Peyer's patch (tissue), 4 donors: ENCODE data around the gene CD70.
"Not testable (repeated sequence)": the region's sequence is repeated elsewhere in the genome, so short reads cannot be mapped to it uniquely, and the experiment has no call there.

Experiments
- POLR2A ChIP-seq, 2 donors: fragments of 450-650 bp; IDR thresholded peaks; one replicate each; pipeline ENCODE4 v1.5.1; 2017; ENCODE audit warnings: antibody characterized with exemption in 2 of 2, mild to moderate bottlenecking in 2 of 2, moderate library complexity in 2 of 2
- TF ChIP-seq, protein P1 (sequence below), 6 experiments: fragments of 450-650 bp in 4 of 6; fragments of 200-600 bp in 2 of 6; sonication (generic) in 1 of 6; IDR thresholded peaks; one replicate each; pipeline ENCODE4 v1.5.1; 2017 to 2019; ENCODE audit warnings: antibody characterized with exemption in 6 of 6, mild to moderate bottlenecking in 3 of 6, moderate library complexity in 1 of 6

DNA sequence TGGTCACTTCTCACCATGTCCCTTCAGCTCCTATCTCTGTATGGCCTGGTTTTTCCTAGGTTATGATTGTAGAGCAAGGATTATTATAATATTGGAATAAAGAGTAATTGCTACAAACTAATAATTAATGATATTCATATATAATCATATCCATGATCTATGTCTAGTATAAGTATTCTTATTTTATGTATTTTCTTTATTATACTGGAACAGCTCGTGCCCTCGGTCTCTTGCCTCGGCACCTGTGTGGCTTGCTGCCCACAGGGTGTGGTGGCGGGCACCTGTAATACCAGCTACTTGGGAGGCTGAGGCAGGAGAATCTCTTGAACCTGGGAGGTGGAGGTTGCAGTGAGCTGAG lies 42.5 kb upstream of the CD70 start:
- TF ChIP-seq, protein P1, sequence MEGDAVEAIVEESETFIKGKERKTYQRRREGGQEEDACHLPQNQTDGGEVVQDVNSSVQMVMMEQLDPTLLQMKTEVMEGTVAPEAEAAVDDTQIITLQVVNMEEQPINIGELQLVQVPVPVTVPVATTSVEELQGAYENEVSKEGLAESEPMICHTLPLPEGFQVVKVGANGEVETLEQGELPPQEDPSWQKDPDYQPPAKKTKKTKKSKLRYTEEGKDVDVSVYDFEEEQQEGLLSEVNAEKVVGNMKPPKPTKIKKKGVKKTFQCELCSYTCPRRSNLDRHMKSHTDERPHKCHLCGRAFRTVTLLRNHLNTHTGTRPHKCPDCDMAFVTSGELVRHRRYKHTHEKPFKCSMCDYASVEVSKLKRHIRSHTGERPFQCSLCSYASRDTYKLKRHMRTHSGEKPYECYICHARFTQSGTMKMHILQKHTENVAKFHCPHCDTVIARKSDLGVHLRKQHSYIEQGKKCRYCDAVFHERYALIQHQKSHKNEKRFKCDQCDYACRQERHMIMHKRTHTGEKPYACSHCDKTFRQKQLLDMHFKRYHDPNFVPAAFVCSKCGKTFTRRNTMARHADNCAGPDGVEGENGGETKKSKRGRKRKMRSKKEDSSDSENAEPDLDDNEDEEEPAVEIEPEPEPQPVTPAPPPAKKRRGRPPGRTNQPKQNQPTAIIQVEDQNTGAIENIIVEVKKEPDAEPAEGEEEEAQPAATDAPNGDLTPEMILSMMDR (IDR thresholded peaks at IDR 0.05) = peak in 1 of 6 experiments; percentile 48
- TF ChIP-seq POLR2A (IDR thresholded peaks at IDR 0.05) = not testable (repeated sequence)
